GM10266 (cell line): ENCODE data around the gene OTOA.
"Not testable (repeated sequence)": the region's sequence is repeated elsewhere in the genome, so short reads cannot be mapped to it uniquely, and the experiment has no call there.

Experiments used
- DNase-seq: peaks from one replicate; pipeline ENCODE4 v3.0.0; 2012; ENCODE audit errors: extremely low spot score
- CTCF ChIP-seq: IDR thresholded peaks from 2 replicates; pipeline ENCODE4 v1.5.1; 2012; ENCODE audit warnings: mild to moderate bottlenecking, low read depth; ENCODE audit not compliant: control insufficient read depth, insufficient read depth; ENCODE audit errors: missing control alignments

OTOA gene

GRCh38 chr16:21625026-21625425, 38.7 kb upstream of the OTOA start:
- TF ChIP-seq CTCF: no peak
- DNase-seq: no peak

- no peak for DNase-seq
Measured at GRCh38 chr16:21626659-21627277, 37.0 kb upstream of the OTOA start.

GRCh38 chr16:21628121-21628726, 35.5 kb upstream of the OTOA start:
- no peak for DNase-seq
- TF ChIP-seq CTCF: no peak

More at GRCh38 chr16:21626659-21627277, 37.0 kb upstream of the OTOA start:
- no peak for TF ChIP-seq CTCF

- DNase-seq: no peak
- no peak for TF ChIP-seq CTCF
Measured at GRCh38 chr16:21628772-21629171, 35.0 kb upstream of the OTOA start.

- DNase-seq: not testable (repeated sequence)
Measured at GRCh38 chr16:21629616-21630539, 33.9 kb upstream of the OTOA start.

- DNase-seq: not testable (repeated sequence)
Measured at GRCh38 chr16:21630866-21631265, 32.9 kb upstream of the OTOA start.

GRCh38 chr16:21631376-21631775, 32.4 kb upstream of the OTOA start:
- DNase-seq: not testable (repeated sequence)

- not testable (repeated sequence) for DNase-seq
Measured at GRCh38 chr16:21631951-21632575, 31.7 kb upstream of the OTOA start.

GRCh38 chr16:21634216-21634615, 29.6 kb upstream of the OTOA start:
- TF ChIP-seq CTCF: no peak
- no peak for DNase-seq

GRCh38 chr16:21635694-21636093, 28.1 kb upstream of the OTOA start:
- not testable (repeated sequence) for DNase-seq
